HEK293 (cell line): ENCODE data around the gene CNNM1.
A peak's percentile ranks its signal among the peaks of the same experiment; 100 is the strongest.

Experiments used
- CTCF ChIA-PET: fragments of 350-600 bp; formaldehyde crosslinking; extraction: SDS; loops from one replicate; lab custom pipeline; 2021; ENCODE audit warnings: antibody characterized with exemption; lab: Yijun Ruan, JAX
- POLR2A ChIA-PET: fragments of 300-600 bp; formaldehyde crosslinking; extraction: SDS; loops from one replicate; lab custom pipeline; 2020; ENCODE audit warnings: antibody characterized with exemption, inconsistent platforms; lab: Yijun Ruan, JAX
- H3K27ac ChIP-seq: fragments of 200-500 bp; sonication (Bioruptor generic); 2 replicates; pipeline ENCODE4 v1.5.1; 2014; ENCODE audit warnings: low read depth, low read length, control low read depth, inconsistent platforms; ENCODE audit errors: extremely low read depth
- H3K36me3 ChIP-seq, 2 experiments: fragments of 200-500 bp in 1 of 2; sonication (Bioruptor generic) in 1 of 2; 1 replicate in 1 of 2; 2 replicates in 1 of 2; pipeline ENCODE4 v1.5.1; 2014 to 2017; ENCODE audit warnings: inconsistent platforms in 2 of 2, low read length in 2 of 2; ENCODE audit not compliant: control insufficient read depth in 2 of 2, insufficient read depth in 1 of 2
- H3K4me1 ChIP-seq: fragments of 200-500 bp; sonication (Bioruptor generic); 2 replicates; pipeline ENCODE4 v1.5.1; 2014; ENCODE audit warnings: mild to moderate bottlenecking, low read length, inconsistent platforms; ENCODE audit not compliant: control insufficient read depth, insufficient read depth
- H3K4me3 ChIP-seq: 2 replicates; pipeline ENCODE4 v1.5.1; 2011; ENCODE audit warnings: low read depth, mild to moderate bottlenecking, control low read depth, low read length, moderate library complexity
- H3K9me3 ChIP-seq: fragments of 200-500 bp; sonication (Bioruptor generic); 2 replicates; pipeline ENCODE4 v1.5.1; 2014; ENCODE audit warnings: low read depth, low read length, inconsistent platforms; ENCODE audit not compliant: control insufficient read depth, insufficient read depth
- KLF1 ChIP-seq: fragments of 450-650 bp; formaldehyde crosslinking; IDR thresholded peaks from 2 replicates; pipeline ENCODE4 v1.5.1; 2016; ENCODE audit warnings: missing biosample characterization, missing genetic modification characterization
- MEIS1 ChIP-seq: sonication (generic); formaldehyde crosslinking; IDR thresholded peaks from 2 replicates; pipeline ENCODE4 v1.8.1; 2022; ENCODE audit warnings: missing genetic modification reagents, mild to moderate bottlenecking, borderline replicate concordance
- PBX3 ChIP-seq: sonication (generic); formaldehyde crosslinking; IDR thresholded peaks from 2 replicates; pipeline ENCODE4 v1.8.1; 2022; ENCODE audit warnings: mild to moderate bottlenecking, moderate library complexity, missing genetic modification reagents
- SCRT1 ChIP-seq: fragments of 450-650 bp; formaldehyde crosslinking; IDR thresholded peaks from 2 replicates; pipeline ENCODE4 v1.5.1; 2016; ENCODE audit warnings: missing biosample characterization, missing genetic modification characterization, borderline replicate concordance
- SCRT2 ChIP-seq: fragments of 450-650 bp; formaldehyde crosslinking; IDR thresholded peaks from 2 replicates; pipeline ENCODE4 v1.5.1; 2016; ENCODE audit warnings: missing biosample characterization, missing genetic modification characterization
- SP3 ChIP-seq: fragments of 450-650 bp; formaldehyde crosslinking; IDR thresholded peaks from 2 replicates; pipeline ENCODE4 v1.5.1; 2016; ENCODE audit warnings: missing biosample characterization, missing genetic modification characterization
- WT1 ChIP-seq: fragments of 450-650 bp; formaldehyde crosslinking; IDR thresholded peaks from 2 replicates; pipeline ENCODE4 v1.5.1; 2016; ENCODE audit warnings: missing biosample characterization, missing genetic modification characterization
- ZFHX2 ChIP-seq: fragments of 450-650 bp; formaldehyde crosslinking; conservative IDR thresholded peaks from 2 replicates; pipeline ENCODE4 v1.5.1; 2016; ENCODE audit warnings: missing biosample characterization, missing genetic modification characterization
- ZNF114 ChIP-seq: fragments of 450-650 bp; formaldehyde crosslinking; IDR thresholded peaks from 2 replicates; pipeline ENCODE4 v1.5.0; 2017; ENCODE audit warnings: missing biosample characterization, missing genetic modification characterization
- ZNF132 ChIP-seq: fragments of 450-650 bp; formaldehyde crosslinking; IDR thresholded peaks from 2 replicates; pipeline ENCODE4 v1.5.1; 2017; ENCODE audit warnings: missing biosample characterization, missing genetic modification characterization, borderline replicate concordance
- ZNF148 ChIP-seq: fragments of 450-650 bp; formaldehyde crosslinking; IDR thresholded peaks from 2 replicates; pipeline ENCODE4 v1.5.0; 2017; ENCODE audit warnings: missing biosample characterization, missing genetic modification characterization, borderline replicate concordance
- ZNF157 ChIP-seq: fragments of 450-650 bp; formaldehyde crosslinking; IDR thresholded peaks from 2 replicates; pipeline ENCODE4 v1.5.1; 2016; ENCODE audit warnings: missing biosample characterization, missing genetic modification characterization
- ZNF169 ChIP-seq: fragments of 450-650 bp; formaldehyde crosslinking; IDR thresholded peaks from 2 replicates; pipeline ENCODE4 v1.5.1; 2016; ENCODE audit warnings: missing biosample characterization, missing genetic modification characterization
- ZNF202 ChIP-seq: fragments of 450-650 bp; formaldehyde crosslinking; IDR thresholded peaks from 2 replicates; pipeline ENCODE4 v1.5.1; 2016; ENCODE audit warnings: missing biosample characterization, missing genetic modification characterization, borderline replicate concordance
- ZNF23 ChIP-seq: fragments of 450-650 bp; formaldehyde crosslinking; IDR thresholded peaks from 2 replicates; pipeline ENCODE4 v1.5.1; 2016; ENCODE audit warnings: missing biosample characterization, missing genetic modification characterization, borderline replicate concordance
- ZNF37A ChIP-seq: fragments of 450-650 bp; IDR thresholded peaks from 2 replicates; pipeline ENCODE4 v1.5.1; 2018; ENCODE audit warnings: missing biosample characterization, missing genetic modification characterization
- ZNF426 ChIP-seq: fragments of 450-650 bp; formaldehyde crosslinking; IDR thresholded peaks from 2 replicates; pipeline ENCODE4 v1.5.1; 2017; ENCODE audit warnings: missing biosample characterization, missing genetic modification characterization, mild to moderate bottlenecking, inconsistent platforms, moderate library complexity
- ZNF560 ChIP-seq: fragments of 450-650 bp; formaldehyde crosslinking; IDR thresholded peaks from 2 replicates; pipeline ENCODE4 v1.5.1; 2017; ENCODE audit warnings: missing biosample characterization, missing genetic modification characterization, borderline replicate concordance
- ZNF654 ChIP-seq: fragments of 450-650 bp; formaldehyde crosslinking; IDR thresholded peaks from 2 replicates; pipeline ENCODE4 v1.5.1; 2016; ENCODE audit warnings: low read depth, missing biosample characterization, missing genetic modification characterization
- ZSCAN30 ChIP-seq: fragments of 450-650 bp; IDR thresholded peaks from 2 replicates; pipeline ENCODE4 v1.5.1; 2018; ENCODE audit warnings: missing biosample characterization, mild to moderate bottlenecking, missing genetic modification characterization, moderate library complexity
- TF ChIP-seq, protein P1 (sequence below): fragments of 450-650 bp; formaldehyde crosslinking; IDR thresholded peaks from 2 replicates; pipeline ENCODE4 v1.5.1; 2016; ENCODE audit warnings: missing biosample characterization, missing genetic modification characterization
- TF ChIP-seq, protein P2 (sequence below): fragments of 450-650 bp; IDR thresholded peaks from 2 replicates; pipeline ENCODE4 v1.5.1; 2018; ENCODE audit warnings: missing biosample characterization, mild to moderate bottlenecking, missing genetic modification characterization

CNNM1 gene

GRCh38 chr10:99347672-99348071 lies 18.5 kb downstream of the CNNM1 start:
- Histone ChIP-seq H3K4me3 (no peak overlapping the region), H3K9me3 (no peaks in the 10 kb centered on the region), H3K36me3 (peaks cover 0 to 3% of the 10 kb centered on the region in 2 experiments; a peak in 1 of 3 replicates), H3K27ac (no peak overlapping the region), H3K4me1 (peaks cover 6% of the 10 kb centered on the region; the same call in 1 of the 2 replicates)
- POLR2A ChIA-PET, result no interaction called here
- TF ChIP-seq WT1 (tag by site-specific recombination) (peak; percentile 50; the same call in 1 of the 2 replicates), MEIS1 (no peak), ZNF114 (tag by site-specific recombination) (no peak), ZFHX2 (tag by site-specific recombination) (0 out of 2 replicates have a peak, but pooled peaks have one; percentile 11)
- CTCF ChIA-PET, result no interaction called here

GRCh38 chr10:99353182-99353581 lies 24.0 kb downstream of the CNNM1 start:
- CTCF ChIA-PET, result no interaction called here
- Histone ChIP-seq H3K4me1 (0 out of 2 replicates have a peak, but pooled peaks cover 2% of the 10 kb centered on the region), H3K36me3 (peaks cover 0 to 4% of the 10 kb centered on the region in 2 experiments; a peak in 2 of 3 replicates), H3K9me3 (no peaks in the 10 kb centered on the region), H3K27ac (no peak overlapping the region), H3K4me3 (no peak overlapping the region)
- peak; percentile 94 for TF ChIP-seq SCRT2 (tag by site-specific recombination)
- TF ChIP-seq ZNF37A, result no peak
- peak; percentile 76; the same call in 1 of the 2 replicates for TF ChIP-seq SCRT1 (tag by site-specific recombination)
- POLR2A ChIA-PET, result no interaction called here

DNA sequence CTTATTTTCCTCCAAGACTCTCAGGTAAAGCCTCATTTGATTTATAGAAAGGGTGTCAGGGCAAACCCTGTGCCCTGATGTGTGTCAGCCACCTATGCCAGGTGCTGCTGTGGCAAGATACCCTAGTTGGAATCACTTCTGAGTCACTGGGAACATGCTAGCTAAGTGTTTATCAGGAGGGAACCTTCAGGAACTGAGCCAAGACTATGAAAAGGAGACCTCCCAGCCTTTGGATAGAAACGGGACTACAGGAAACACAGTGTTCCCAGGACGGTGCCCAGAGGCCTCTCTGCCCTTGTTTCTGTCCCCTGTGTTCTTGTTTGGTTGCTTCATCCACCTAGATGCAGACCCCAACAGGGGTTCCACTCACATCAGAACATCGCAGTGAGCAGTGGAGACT lies 28.5 kb downstream of the CNNM1 start:
- H3K4me1 ChIP-seq, result 0 out of 2 replicates have a peak, but pooled peaks cover 2% of the 10 kb centered on the region
- ChIA-PET POLR2A (no interaction called here), CTCF (no interaction called here)
- no peak overlapping the region for H3K27ac ChIP-seq
- no peaks in the 10 kb centered on the region for H3K9me3 ChIP-seq
- no peak overlapping the region for H3K4me3 ChIP-seq
- H3K36me3 ChIP-seq, result peaks cover 0 to 14% of the 10 kb centered on the region in 2 experiments; a peak in 2 of 3 replicates
- TF ChIP-seq ZNF654 (tag by site-specific recombination), result no peak
- TF ChIP-seq PBX3 (CRISPR knock-in tag), result no peak
- TF ChIP-seq, protein P1, sequence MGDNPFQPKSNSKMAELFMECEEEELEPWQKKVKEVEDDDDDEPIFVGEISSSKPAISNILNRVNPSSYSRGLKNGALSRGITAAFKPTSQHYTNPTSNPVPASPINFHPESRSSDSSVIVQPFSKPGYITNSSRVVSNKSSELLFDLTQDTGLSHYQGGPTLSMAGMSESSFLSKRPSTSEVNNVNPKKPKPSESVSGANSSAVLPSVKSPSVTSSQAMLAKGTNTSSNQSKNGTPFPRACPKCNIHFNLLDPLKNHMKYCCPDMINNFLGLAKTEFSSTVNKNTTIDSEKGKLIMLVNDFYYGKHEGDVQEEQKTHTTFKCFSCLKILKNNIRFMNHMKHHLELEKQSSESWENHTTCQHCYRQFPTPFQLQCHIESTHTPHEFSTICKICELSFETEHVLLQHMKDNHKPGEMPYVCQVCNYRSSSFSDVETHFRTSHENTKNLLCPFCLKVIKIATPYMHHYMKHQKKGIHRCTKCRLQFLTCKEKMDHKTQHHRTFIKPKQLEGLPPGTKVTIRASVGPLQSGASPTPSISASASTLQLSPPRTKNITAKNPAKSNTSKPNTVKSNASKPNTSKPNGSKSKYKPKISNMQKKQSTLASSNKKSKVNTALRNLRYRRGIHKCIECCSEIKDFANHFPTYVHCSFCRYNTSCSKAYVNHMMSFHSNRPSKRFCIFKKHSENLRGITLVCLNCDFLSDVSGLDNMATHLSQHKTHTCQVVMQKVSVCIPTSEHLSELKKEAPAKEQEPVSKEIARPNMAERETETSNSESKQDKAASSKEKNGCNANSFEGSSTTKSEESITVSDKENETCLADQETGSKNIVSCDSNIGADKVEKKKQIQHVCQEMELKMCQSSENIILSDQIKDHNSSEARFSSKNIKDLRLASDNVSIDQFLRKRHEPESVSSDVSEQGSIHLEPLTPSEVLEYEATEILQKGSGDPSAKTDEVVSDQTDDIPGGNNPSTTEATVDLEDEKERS, result no peak
- no peak for TF ChIP-seq ZNF132 (tag by site-specific recombination)
- no peak for TF ChIP-seq KLF1 (tag by site-specific recombination)
- no peak for TF ChIP-seq ZNF560
- TF ChIP-seq, protein P2, sequence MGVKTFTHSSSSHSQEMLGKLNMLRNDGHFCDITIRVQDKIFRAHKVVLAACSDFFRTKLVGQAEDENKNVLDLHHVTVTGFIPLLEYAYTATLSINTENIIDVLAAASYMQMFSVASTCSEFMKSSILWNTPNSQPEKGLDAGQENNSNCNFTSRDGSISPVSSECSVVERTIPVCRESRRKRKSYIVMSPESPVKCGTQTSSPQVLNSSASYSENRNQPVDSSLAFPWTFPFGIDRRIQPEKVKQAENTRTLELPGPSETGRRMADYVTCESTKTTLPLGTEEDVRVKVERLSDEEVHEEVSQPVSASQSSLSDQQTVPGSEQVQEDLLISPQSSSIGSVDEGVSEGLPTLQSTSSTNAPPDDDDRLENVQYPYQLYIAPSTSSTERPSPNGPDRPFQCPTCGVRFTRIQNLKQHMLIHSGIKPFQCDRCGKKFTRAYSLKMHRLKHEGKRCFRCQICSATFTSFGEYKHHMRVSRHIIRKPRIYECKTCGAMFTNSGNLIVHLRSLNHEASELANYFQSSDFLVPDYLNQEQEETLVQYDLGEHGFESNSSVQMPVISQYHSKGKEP (tag by site-specific recombination), result no peak
- no peak for TF ChIP-seq ZNF169
- TF ChIP-seq ZNF426, result no peak
- TF ChIP-seq ZNF23 (tag by site-specific recombination), result no peak
- no peak for TF ChIP-seq ZSCAN30 (tag by site-specific recombination)
- no peak for TF ChIP-seq ZNF148 (tag by site-specific recombination)
- no peak for TF ChIP-seq SP3 (tag by site-specific recombination)
- no peak for TF ChIP-seq ZNF202
- TF ChIP-seq ZNF157, result no peak
